Erythroblast (primary cell): ENCODE results near the gene DDX53.

ENCODE experiments used
- GATA1 ChIP-seq: IDR thresholded peaks from 2 replicates; pipeline ENCODE4 v1.6.1; 2011; ENCODE audit warnings: low read depth, mild to moderate bottlenecking, control low read depth, low read length, moderate library complexity
- POLR2A ChIP-seq: IDR thresholded peaks from 2 replicates; pipeline ENCODE4 v1.6.1; 2011; ENCODE audit warnings: mild to moderate bottlenecking, low read length

- TF ChIP-seq POLR2A (no peak), GATA1 (no peak)
These were observed 25.1 kb upstream of the DDX53 start for GRCh38 chrX:22974616-22975015.
